HG03108 (cell line): ENCODE results near the gene AP1S3.
"Not testable (repeated sequence)": the region's sequence is repeated elsewhere in the genome, so short reads cannot be mapped to it uniquely, and the experiment has no call there.

Source experiments
- ATAC-seq: cut with Tn5 transposase; IDR thresholded peaks from one replicate; pipeline ENCODE4 v1.9.1; 2021; ENCODE audit warnings: moderate library complexity; ENCODE audit not compliant: unreplicated experiment

AP1S3 gene

DNA sequence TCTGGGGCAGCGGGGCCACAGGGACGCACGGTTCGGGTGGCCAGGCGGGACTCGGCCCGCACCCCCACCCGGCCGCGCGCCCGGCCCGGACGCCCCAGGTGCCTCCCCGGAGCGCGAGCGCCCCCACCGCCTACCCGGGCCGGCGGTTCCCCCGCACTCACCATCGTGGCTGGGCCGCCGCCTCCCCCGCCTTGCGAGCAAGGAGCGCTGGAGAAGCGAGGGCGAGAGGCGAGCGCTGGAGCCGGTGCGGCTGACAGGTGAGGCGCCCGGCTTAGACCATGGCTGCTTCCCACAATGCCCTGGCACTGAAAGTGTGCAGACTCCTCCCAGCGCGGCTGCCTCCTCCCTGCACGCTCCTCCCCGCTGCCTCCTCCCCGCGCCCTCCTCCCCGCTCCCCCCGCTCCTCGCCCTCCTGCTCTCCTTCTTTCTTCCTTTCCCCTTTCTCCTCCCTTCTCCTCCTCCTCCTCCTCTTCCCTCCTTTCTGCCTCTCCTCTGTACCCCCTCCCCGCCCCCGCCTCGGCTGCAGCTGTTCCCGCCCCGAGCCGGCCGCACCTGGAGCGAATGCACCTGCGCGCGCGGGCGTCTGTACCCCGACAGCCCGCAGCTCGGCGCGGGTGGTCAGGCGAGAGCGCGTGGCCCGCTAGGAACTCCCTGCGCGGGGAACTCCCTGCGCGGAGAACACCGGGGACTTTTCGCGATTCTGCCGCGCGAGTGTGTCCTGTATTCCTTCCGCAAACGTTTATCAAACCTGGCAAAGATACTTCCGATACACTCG, at the start of gene AP1S3:
Gene AP1S3 (minus strand): TSS at position 296 of the 775 bp plus-strand sequence. CDS start 132 bp downstream, at position 164.
- peak; percentile 38 for ATAC-seq

DNA sequence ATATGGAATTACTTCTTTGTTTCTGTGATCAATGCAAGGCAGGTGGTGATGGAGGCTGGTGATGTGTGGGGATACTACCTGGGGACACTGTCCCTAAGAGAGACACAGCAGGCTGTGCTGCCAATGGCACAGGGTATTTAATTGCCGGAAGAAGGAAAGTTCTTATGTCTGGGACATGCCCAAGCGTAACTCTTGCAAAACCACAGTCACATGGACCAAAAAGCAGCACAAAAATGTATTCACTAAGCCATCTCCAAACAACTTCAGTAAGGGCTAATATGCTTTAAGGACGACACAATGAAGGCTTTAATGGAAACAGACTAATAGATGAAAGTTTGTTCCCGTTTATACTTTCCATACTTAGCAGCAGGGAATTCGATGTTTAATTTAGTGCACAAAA, 49.7 kb upstream of the AP1S3 start:
- no peak for ATAC-seq

DNA sequence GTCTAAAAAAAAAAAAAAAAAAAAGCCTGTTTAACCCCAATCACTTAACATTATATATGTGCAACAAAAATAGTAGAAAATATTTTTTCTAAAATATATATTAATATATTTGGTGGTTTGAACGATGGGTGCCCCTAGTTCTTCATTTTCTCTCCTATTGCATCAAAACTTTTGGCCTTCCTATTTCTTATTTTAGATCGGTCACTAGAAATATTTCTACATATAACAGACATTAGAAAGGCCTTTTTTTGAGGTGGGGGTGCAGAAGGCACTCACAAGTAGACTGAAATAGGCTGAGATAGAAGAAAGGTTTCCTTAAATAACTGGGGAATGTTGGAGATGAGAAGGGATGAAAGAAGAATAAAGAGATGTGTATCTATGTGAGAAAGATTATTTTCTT, 49.3 kb upstream of the AP1S3 start:
- no peak for ATAC-seq

DNA sequence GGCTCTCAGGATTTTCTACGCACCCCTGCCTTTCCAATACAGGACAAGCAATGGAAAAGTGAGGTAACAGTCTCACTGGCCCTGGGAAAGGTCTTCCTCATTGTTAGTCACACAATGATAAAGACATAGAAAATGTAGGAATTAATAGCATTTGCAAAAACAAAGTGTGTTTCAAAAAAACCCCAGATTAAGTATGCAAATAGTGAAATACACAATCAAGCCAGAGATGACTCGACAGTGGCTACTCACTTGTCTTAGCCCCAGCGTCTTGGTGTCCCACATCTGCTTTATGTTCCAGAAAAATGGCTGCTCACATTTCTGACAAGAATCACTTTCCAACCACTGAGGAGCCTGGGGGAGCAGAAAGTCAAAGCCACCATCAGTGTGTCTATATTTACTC, 47.0 kb upstream of the AP1S3 start:
- peak; percentile 85 for ATAC-seq

DNA sequence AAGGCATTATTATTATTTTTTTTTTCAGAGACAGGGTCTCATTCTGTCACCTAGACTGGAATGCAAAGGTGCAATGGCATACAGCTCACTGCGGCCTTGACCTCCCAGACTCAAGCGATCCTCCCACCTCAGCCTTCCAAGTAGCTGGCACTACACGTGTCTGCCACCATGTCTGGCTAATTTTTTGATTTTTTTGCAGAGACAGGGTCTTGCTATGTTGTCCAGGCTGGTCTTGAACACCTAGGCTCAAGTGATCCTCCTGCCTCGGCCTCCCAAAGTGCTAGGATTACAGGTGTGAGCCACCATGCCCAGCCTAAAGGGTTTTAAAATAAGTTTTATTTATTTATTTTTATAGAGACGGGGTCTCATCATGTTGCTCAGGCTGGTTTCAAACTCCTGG, 45.3 kb upstream of the AP1S3 start:
- ATAC-seq: no peak

DNA sequence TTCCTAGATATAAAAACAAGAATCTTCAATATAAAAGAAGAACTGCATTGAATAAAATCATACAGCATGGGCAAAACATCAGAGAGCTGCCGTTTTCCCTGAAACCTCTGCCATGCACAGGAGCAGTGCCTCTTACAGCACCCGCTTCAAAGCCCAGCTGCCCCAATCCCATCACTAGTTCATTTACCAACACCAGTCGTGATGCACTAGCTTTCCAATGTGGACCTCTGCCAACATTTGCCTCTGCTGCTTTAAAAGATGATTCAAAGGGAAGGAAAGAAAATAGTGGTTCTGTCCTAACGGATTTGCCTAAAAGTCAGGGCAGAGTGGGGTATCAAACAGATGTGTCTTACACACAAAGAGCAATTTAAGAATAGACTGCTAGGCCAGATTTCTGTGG, 43.4 kb upstream of the AP1S3 start:
- ATAC-seq: no peak

DNA sequence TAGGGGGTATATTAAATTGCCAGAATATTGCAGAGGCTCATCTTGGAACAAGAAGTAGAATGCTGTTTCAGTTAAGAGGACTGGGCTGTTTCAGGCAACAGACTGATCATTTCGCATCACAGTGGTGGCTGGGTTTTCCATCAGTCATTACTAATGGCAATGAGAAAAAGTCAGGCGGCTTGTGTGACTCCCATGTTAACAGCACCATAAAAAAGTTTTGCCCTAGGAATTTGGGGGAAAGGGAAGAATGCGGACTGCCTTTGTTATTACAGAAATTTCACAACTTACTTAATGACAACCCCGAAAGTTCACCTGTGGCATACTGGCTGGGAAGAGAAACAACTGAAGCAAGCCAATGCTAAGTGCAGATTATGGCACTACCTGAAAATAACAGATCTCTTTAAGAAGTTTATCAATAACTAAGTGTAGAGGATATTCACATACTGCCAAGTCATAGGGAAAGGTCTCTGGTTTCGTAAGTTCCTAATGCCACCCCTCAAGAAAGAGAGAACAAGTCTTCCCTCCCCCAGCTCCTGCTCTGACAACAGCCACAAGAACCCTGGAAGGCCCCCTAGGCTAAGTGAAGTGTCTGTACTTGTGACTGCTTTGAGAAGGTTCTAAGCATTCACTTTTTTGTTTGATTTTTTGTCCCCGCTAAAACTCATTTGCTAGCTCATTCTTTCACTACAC, 40.5 kb upstream of the AP1S3 start:
- ATAC-seq: peak; percentile 60

DNA sequence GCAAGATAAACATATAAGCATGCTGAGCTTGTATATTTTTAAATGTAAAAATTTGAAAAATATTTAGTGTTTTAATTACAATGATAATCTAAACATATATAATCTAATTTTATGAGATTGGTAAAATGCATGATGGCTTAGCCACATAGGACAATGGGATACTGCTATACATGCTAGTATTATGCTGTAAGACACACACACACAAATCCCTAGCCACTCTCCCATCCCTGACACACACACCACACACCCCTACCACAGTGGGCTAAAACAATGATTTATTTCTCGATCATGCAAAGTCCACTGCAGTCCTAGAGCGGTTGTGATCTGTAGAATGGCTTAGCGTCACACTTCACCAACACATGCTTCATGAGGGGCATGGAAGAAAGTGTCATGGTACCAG, 36.3 kb upstream of the AP1S3 start:
- no peak for ATAC-seq

DNA sequence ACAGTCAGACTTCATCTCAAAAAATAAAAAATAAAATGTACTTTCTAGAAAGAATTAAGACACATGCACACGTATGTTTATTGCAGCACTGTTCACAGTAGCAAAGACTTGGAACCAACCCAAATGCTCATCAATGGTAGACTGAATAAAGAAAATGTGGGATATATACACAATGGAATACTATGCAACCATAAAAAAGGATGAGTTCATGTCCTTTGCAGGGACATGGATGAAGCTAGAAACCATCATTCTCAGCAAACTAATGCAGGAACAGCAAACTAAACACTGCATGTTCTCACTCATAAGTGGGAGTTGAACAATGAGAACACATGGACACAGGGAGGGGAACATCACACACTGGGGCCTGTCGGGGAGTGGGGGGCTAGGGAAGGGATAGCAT, 35.4 kb upstream of the AP1S3 start:
- ATAC-seq: not testable (repeated sequence)

DNA sequence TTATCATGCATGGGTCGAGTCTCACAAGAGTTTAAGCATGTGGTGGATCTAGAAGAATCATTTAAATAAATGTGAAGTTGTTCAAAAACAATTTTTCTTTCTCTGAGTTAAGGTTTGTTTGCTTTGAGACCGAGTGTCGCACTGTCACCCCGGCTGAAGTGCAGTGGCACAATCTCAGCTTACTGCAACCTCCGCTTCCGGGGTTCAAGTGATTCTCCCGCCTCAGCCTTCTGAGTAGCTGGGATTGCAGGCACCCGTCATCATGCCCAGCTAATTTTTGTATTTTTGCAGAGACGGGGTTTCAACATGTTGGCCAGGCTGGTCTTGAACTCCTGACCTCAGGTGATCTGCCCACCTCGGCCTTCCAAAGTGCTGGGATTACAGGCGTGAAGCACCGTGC, 34.3 kb upstream of the AP1S3 start:
- not testable (repeated sequence) for ATAC-seq

DNA sequence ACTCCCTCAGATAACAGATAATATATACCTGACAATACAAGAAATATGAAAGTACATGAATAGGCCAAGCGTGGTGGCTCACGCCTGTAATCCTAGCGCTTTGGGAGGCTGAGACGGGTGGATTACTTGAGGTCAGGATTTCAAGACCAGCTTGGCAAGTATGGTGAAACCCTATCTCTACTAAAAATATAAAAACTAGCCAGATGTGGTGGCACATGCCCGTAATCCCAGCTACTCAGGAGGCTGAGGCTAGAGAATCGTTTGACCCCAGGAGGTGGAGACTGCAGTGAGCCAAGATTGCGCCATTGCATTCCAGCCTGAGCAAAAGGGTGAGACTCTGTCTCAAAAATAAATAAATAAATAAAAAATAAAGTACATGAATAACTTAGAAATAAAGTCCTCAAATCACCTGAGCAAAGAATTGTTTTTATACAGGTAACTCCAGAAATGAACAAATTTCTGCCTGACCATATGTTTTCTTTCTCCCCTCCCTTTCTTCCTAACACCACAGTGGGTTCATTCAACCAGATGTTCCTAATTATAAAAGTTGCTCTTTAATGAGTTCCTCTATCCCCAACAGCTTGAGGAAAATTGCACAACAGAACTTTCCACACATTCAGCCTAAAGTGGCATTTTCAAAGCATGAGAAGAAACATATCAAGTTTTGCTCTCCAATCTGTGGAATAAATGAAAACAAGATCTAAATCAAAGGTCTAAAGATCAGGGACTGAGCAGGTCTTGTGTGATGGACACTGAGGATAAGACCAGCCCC, 33.6 kb upstream of the AP1S3 start:
- ATAC-seq: no peak

DNA sequence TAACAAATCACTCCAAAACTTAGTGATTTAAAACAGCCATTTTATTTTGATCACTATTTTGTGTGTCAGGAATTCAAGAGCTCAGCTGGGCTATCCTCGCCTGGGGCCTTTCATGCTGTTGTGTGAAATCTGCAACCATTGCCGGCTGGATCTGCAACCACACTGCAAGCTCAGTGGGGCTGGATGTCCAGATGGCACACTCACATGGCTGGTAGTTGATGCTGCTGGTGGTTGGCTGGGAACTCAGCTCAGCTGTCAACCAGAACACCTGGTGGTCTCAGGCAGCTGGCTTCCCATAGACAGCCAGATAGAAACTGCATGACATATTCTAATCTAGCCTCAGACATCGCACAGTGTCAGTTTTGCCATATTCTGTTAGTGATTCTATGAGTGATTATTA, 30.6 kb upstream of the AP1S3 start:
- ATAC-seq: peak; percentile 52

DNA sequence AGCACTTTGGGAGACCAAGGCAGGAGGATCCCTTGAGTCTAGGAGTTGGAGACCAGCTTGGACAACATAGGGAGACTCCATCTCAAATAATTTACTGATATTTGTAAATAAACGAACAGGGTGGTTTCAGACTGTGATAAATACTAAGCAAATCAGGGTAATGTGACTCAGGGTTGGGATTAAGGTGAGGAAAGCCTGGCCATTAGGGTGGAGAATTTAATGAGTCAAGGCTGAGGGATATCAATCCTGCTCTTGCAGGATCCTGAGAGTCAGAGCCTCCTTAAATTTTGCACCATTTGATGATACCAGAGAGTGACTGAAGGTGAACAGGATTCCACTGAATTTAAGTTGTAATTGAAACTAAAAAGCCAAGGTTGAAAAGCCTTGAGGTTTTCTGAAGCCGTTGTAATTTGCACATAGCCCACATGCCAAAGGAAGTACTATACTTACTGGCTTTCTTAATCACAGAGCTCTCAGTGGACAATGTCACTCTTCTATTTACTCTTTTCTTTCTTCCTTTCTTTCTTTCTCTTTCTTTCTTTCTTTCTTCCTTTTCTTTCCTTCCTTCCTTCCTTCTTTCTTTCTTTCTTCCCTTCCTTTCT, 28.6 kb upstream of the AP1S3 start:
- ATAC-seq: peak; percentile 51

DNA sequence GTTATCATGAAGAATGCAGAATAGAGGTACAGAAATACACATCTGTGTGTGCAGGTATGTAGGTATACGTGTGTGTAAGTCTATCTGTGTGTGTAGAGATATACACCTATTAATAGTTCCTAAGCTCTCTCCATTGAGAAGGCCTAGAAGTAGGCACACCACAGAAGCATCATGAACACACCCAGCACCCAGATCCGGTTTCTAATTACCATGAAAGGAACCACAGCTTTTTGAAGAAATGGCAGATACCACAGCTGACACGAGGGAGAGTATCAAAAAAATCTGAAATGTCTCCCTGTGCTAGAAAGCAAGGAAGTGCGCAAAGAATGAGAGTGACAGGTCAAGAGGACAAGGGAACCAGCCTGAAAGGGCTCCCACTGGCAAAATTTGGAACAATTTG, 27.7 kb upstream of the AP1S3 start:
- ATAC-seq: no peak

DNA sequence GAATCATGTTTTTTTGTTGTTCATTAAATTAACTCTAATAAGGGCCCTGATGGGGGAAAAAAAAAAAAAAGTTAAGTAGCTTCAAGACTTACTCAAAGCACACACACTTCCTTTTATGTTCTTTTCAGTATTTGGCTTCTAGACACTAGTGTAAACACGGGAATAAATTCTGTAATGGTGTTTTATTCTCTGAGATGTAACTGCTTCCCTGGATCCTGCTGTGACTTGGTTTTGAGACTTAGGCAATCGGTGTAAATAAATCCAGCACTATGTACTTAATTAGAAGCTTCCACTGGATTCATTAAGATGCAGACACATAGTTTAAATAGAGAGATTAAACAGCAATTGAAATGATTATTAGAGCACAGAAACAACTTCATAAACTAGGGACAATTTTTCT, 26.1 kb upstream of the AP1S3 start:
- no peak for ATAC-seq

DNA sequence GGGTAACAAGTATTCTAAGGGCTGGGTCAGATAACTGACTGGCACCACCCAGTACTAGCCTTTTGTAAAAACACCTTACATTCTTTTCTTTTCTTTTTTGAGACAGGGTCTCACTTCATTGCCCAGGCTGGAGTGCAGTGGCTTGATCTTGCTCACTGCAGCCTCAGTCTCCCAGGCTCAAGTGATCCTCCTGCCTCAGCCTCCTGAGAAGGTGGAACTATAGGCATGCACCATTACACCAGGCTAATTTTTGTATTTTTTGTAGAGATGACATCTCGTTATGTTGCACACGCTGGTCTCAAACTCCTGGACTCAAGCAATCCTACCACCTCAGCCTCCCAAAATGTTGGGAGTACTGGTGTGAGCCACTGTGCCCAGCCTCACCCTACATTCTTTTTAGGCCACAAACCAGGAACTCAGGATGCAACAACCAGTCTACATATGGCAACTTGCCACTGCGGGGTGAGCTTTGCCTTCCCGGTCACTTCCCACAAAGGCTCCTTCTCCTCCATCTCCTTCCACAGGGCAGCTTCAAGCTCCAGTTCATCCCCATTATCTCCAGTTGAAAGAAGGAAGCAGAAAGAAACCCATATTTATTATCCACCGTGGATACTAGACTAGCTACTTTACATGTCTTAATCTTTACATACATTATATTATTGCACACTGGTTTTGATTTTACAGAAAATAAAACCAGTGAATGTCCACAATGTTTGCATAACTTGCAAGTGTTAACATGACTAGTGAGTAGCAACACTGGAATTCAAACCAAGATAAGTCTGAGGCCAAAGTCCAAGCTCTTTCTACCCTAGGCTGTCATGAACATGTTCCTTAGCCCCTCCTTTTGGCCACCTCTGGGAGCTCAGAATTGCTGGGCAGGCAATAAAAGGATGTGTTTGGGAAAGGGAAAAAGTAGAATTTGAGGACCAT, 23.7 kb upstream of the AP1S3 start:
- ATAC-seq: no peak

DNA sequence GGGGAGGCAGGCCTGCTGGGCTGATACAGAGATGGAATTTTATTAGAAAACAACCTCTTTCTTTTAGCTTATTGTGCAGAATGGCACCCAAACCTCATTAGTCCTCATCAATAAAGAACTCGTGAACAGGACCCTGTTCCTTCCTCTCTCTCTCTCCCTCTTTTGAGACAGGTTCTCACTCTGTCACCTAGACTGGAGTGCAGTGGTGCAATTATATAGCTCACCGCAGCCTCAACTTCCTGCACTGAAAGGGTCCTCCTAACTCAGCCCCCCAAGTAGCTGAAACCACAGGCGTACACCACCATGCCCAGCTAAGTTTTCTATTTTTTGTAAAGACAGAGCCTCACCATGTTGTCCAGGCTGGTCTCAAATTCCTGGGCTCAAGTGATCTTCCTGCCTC, 21.7 kb upstream of the AP1S3 start:
- no peak for ATAC-seq

DNA sequence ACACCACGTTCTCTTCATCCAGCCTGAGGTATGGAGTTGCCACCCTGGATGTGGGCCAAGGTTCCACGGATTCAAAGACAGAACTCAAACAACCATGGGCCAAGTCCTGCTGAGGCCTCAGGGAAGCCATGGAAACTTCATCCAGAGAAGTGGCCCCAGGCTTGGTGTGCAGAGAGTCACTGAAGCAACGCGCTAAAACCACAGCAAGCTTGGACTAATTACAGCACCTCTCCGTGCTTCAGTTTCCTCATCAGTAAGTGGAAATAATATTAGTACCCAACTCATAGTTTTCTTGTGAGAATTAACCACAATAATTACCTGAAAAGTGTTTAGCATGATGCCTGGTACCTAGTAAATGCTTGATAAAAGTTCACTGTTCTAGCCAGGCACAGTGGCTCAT, 19.2 kb upstream of the AP1S3 start:
- ATAC-seq: no peak

DNA sequence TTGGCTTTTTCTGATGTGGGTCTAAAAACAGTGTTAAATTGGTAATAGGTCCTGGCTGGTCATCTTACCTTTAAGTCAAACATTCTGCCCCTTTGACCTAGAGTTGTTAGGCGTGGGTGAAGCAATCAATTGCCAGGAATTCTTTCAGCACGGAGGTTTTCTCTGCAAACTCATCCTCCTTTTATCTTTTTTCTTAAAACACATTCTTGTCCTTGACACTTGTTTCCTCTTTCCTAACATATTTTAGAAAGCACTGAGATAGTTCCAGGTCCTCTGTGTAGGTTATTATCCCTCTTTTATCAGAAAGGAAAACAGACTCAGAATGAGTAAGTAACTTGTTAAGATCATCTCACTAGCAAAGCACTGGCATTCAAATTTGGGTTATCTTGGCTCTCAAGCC, 18.6 kb upstream of the AP1S3 start:
- ATAC-seq: no peak

DNA sequence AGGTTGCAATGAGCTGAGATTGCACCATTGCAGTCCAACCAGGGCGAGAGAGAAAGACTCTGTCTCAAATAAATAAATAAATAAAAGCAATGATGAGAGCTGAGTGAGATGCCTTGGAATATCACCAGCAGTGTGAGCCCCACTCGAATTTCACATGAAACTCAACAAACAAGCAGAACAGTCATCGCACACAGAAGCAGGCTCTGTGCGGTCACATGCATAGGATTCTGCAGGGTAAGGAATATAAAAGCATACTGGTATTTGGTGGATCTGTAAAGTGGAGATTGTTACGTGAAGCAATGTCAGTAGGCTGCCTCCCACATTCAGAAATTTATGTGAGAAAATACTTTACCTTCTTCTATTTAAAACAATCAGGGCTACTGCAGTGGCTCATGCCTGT, 18.0 kb upstream of the AP1S3 start:
- ATAC-seq: no peak
